Fibroblast of lung (primary cell): Measurements from ENCODE around the gene DTWD2.

Source experiments
- EZH2 ChIP-seq: IDR thresholded peaks from 2 replicates; pipeline ENCODE4 v1.5.1; 2012; ENCODE audit warnings: low read length, control low read depth, mild to moderate bottlenecking; ENCODE audit errors: missing control alignments
- TF ChIP-seq, protein P1 (sequence below), 2 donors: IDR thresholded peaks in 1 of 2; conservative IDR thresholded peaks in 1 of 2; 1 replicate in 1 of 2; 2 replicates in 1 of 2; pipeline ENCODE4 v1.5.1; 2011 to 2012; ENCODE audit warnings: low read length in 2 of 2, control low read depth in 1 of 2, inconsistent platforms in 1 of 2, low read depth in 1 of 2, mild to moderate bottlenecking in 1 of 2

GRCh38 chr5:119033135-119033534 lies 44.8 kb upstream of the DTWD2 start:
- TF ChIP-seq, protein P1, sequence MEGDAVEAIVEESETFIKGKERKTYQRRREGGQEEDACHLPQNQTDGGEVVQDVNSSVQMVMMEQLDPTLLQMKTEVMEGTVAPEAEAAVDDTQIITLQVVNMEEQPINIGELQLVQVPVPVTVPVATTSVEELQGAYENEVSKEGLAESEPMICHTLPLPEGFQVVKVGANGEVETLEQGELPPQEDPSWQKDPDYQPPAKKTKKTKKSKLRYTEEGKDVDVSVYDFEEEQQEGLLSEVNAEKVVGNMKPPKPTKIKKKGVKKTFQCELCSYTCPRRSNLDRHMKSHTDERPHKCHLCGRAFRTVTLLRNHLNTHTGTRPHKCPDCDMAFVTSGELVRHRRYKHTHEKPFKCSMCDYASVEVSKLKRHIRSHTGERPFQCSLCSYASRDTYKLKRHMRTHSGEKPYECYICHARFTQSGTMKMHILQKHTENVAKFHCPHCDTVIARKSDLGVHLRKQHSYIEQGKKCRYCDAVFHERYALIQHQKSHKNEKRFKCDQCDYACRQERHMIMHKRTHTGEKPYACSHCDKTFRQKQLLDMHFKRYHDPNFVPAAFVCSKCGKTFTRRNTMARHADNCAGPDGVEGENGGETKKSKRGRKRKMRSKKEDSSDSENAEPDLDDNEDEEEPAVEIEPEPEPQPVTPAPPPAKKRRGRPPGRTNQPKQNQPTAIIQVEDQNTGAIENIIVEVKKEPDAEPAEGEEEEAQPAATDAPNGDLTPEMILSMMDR (conservative IDR thresholded peaks at IDR 0.05 in 1 of 2, IDR thresholded peaks at IDR 0.05 in 1 of 2; ENCODE audit: low read depth in 1 of 2, low read length in 2 of 2), result no peak
- no peak for TF ChIP-seq EZH2
